ENCODE data around the gene CRK.
"Not testable (repeated sequence)": the region's sequence is repeated elsewhere in the genome, so short reads cannot be mapped to it uniquely, and the experiment has no call there.

The CRK gene

GRCh38 chr17:1454541-1454940 lies 1.5 kb downstream of the CRK start:
- no peak for DNase-seq (ENCODE audit: low spot score)
- in situ Hi-C loops (cut with MboI; ENCODE audit: low pct_unique_long_range_greater_than_20kb, low sequenced_read_pairs, unreplicated experiment) = no loop called here
- TF ChIP-seq CTCF (IDR thresholded peaks at IDR 0.05; ENCODE audit: extremely low read depth, insufficient read depth, missing control alignments) = no peak

GRCh38 chr17:1453694-1454093 lies 2.3 kb downstream of the CRK start:
- DNase-seq (ENCODE audit: low spot score); in situ Hi-C loops (cut with MboI; ENCODE audit: low pct_unique_long_range_greater_than_20kb, low sequenced_read_pairs, unreplicated experiment): not testable (repeated sequence)

DNA sequence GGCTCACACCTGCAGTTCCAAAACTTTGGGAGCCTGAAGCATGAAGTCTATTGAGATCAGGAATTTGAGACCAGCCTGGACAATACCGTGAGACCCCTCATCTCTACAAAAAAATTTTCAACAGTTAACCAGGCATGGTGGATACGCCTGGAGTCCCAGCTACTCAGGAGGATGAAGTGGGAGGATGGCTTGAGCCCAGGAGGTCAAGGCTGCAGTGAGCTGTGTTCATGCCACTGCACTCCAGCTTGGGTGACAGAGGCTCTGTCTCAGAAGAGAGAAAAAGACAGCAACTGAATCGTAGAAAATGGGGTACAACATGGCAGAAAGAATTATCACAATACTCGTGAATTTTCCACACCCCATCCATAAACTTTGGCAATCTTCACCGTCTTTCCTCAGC lies 3.2 kb downstream of the CRK start:
- in situ Hi-C loops (cut with MboI; ENCODE audit: low pct_unique_long_range_greater_than_20kb, low sequenced_read_pairs, unreplicated experiment) = no loop called here
- DNase-seq (ENCODE audit: low spot score) = no peak
- no peak for TF ChIP-seq CTCF (IDR thresholded peaks at IDR 0.05; ENCODE audit: extremely low read depth, insufficient read depth, missing control alignments)

DNA sequence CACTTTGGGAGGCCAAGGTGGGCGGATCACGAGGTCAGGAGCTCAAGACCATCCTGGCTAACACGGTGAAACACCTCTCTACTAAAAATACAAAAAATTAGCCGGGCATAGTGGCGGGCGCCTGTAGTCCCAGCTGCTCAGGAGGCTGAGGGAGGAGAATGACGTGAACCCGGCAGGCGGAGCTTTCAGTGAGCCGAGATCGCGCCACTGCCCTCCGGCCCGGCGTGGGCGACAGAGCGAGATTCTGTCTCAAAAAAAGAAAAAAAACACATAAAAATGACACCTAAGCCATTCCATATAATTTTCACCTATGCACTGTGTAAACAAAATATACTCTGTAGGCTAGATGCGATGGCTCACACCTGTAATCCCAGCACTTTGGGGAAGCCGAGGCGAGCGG lies 5.8 kb downstream of the CRK start:
- DNase-seq (ENCODE audit: low spot score); in situ Hi-C loops (cut with MboI; ENCODE audit: low pct_unique_long_range_greater_than_20kb, low sequenced_read_pairs, unreplicated experiment): not testable (repeated sequence)

- TF ChIP-seq CTCF (IDR thresholded peaks at IDR 0.05; ENCODE audit: extremely low read depth, insufficient read depth, missing control alignments) = no peak
- DNase-seq (ENCODE audit: low spot score) = no peak
- in situ Hi-C loops (cut with MboI; ENCODE audit: low pct_unique_long_range_greater_than_20kb, low sequenced_read_pairs, unreplicated experiment) = no loop called here
Measured at GRCh38 chr17:1449412-1449967, 6.5 kb downstream of the CRK start.

DNA sequence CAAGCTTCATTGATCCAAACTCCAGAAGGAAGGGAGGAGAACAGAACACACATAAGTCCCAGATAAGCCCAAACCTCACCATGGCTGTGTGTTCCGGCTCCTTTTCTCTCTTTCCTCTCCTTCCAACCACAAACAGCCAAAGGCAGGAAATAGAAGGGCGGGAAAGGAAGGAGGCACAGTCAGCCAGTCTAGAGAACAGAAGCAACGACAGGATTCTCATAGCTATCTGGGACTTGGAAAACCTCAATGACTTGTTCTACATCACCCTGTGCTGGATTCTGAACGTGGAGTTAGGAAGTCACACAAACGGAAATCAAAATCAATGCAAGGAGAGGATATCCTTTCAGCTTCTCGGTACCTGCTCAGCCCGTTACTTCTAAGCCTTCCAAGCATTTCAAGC lies 9.0 kb downstream of the CRK start:
- TF ChIP-seq CTCF (IDR thresholded peaks at IDR 0.05; ENCODE audit: extremely low read depth, insufficient read depth, missing control alignments) = no peak
- in situ Hi-C loops (cut with MboI; ENCODE audit: low pct_unique_long_range_greater_than_20kb, low sequenced_read_pairs, unreplicated experiment) = no loop called here
- DNase-seq (ENCODE audit: low spot score) = no peak

DNA sequence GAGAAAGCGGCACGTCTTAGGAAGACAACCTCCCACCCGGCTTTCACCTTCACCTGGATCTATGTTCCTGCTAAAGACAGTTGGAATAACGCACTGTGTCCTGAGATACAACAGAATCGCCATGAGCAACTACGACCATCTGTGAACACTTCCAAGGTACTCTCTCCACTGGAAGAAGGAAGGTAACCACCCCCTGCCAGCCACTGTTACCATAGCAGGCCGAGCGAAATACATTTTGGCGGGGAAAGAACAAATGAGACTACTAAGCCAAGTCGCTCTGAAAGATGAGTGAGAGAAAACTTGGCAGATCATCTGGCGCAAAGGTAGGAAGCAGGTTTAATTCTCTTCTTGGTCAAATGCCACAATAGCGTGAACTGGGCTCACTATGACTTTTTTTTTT lies 9.8 kb downstream of the CRK start:
- no peak for TF ChIP-seq CTCF (IDR thresholded peaks at IDR 0.05; ENCODE audit: extremely low read depth, insufficient read depth, missing control alignments)
- in situ Hi-C loops (cut with MboI; ENCODE audit: low pct_unique_long_range_greater_than_20kb, low sequenced_read_pairs, unreplicated experiment) = no loop called here
- DNase-seq (ENCODE audit: low spot score) = no peak

- DNase-seq (ENCODE audit: low spot score); in situ Hi-C loops (cut with MboI; ENCODE audit: low pct_unique_long_range_greater_than_20kb, low sequenced_read_pairs, unreplicated experiment): not testable (repeated sequence)
Measured at GRCh38 chr17:1445695-1446094, 10.3 kb downstream of the CRK start.

DNA sequence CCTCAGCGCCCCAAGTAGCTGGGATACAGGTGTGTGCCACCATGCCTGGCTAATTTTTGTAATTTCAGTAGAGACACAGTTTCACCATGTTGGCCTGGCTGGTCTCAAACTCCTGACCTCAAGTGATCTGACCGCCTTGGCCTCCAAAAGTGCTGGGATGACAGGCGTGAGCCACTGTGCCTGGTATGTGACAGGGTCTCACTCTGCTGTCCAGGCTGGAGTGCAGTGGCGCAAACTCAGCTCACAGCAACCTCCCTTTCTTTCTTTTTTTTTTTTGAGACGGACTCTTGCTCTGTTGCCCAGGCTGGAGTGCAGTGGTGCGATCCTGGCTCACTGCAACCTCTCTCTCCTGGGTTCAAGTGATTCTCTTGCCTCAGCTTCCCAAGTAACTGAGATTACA lies 13.3 kb downstream of the CRK start:
- DNase-seq (ENCODE audit: low spot score); in situ Hi-C loops (cut with MboI; ENCODE audit: low pct_unique_long_range_greater_than_20kb, low sequenced_read_pairs, unreplicated experiment): not testable (repeated sequence)
